ENCODE results near the gene STOX2.

- TF ChIP-seq, protein P1, sequence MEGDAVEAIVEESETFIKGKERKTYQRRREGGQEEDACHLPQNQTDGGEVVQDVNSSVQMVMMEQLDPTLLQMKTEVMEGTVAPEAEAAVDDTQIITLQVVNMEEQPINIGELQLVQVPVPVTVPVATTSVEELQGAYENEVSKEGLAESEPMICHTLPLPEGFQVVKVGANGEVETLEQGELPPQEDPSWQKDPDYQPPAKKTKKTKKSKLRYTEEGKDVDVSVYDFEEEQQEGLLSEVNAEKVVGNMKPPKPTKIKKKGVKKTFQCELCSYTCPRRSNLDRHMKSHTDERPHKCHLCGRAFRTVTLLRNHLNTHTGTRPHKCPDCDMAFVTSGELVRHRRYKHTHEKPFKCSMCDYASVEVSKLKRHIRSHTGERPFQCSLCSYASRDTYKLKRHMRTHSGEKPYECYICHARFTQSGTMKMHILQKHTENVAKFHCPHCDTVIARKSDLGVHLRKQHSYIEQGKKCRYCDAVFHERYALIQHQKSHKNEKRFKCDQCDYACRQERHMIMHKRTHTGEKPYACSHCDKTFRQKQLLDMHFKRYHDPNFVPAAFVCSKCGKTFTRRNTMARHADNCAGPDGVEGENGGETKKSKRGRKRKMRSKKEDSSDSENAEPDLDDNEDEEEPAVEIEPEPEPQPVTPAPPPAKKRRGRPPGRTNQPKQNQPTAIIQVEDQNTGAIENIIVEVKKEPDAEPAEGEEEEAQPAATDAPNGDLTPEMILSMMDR (conservative IDR thresholded peaks at IDR 0.05), result no peak
- TF ChIP-seq ZFX (IDR thresholded peaks at IDR 0.05), result no peak
These were observed 19.8 kb upstream of the STOX2 start for GRCh38 chr4:183885205-183885720.

All from C4-2B (cell line).